Cardiac fibroblast (primary cell): ENCODE measurements around the gene NCKIPSD.
A peak's percentile ranks its signal among the peaks of the same experiment; 100 is the strongest.

Experiments used
- DNase-seq, 2 donors: peaks; one replicate each; pipeline versions ENCODE4 v3.0.0 to v3.0.0-alpha.2; 2010; ENCODE audit warnings: low read depth in 2 of 2
- H3K4me3 ChIP-seq, 2 donors: replicated peaks in 1 of 2; 1 replicate in 1 of 2; 2 replicates in 1 of 2; pipeline ENCODE4 v1.5.1; 2011; ENCODE audit warnings: low read depth in 2 of 2, low read length in 2 of 2, mild to moderate bottlenecking in 2 of 2, moderate library complexity in 1 of 2
- TF ChIP-seq, protein P1 (sequence below): IDR thresholded peaks from one replicate; pipeline ENCODE4 v1.5.1; 2011; ENCODE audit warnings: low read depth, mild to moderate bottlenecking, low read length, inconsistent platforms

The NCKIPSD gene

DNA sequence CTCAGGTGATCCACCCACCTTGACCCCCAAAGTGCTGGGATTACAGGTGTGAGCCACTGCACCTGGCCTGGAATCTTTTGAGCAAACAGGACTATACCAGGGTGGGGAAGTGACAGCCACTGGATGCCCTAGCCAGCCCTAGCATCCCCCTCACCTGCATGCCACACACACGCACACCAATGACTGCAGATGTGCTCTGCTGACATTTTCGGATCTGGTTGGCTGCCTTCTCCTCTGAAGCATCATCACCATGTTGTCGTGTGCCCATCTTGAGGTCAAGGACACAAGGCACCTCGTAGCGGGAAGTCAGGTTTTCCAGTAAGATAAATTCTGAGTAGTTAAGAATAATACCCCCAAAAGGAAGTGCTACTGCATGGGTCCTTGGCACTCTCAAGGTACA lies 3.7 kb upstream of the NCKIPSD start:
- H3K4me3 ChIP-seq: no peak overlapping the region
- TF ChIP-seq, protein P1, sequence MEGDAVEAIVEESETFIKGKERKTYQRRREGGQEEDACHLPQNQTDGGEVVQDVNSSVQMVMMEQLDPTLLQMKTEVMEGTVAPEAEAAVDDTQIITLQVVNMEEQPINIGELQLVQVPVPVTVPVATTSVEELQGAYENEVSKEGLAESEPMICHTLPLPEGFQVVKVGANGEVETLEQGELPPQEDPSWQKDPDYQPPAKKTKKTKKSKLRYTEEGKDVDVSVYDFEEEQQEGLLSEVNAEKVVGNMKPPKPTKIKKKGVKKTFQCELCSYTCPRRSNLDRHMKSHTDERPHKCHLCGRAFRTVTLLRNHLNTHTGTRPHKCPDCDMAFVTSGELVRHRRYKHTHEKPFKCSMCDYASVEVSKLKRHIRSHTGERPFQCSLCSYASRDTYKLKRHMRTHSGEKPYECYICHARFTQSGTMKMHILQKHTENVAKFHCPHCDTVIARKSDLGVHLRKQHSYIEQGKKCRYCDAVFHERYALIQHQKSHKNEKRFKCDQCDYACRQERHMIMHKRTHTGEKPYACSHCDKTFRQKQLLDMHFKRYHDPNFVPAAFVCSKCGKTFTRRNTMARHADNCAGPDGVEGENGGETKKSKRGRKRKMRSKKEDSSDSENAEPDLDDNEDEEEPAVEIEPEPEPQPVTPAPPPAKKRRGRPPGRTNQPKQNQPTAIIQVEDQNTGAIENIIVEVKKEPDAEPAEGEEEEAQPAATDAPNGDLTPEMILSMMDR: no peak
- no peak for DNase-seq

DNA sequence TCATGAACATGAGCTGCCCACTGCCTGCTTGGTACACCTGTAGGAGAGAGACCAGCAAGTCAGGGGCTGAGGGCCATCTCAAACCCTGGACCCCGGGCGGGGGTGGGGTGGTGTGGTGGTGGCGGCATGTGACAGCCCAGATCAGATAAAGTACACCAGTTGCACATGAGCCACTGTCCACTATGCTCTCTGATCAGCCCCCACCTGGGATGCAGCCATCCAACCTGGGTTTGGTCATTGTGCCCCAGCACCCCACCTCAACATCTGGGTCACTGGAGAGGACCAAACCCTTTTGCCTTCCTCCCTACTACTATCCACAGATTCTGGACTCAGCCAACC lies 3.0 kb upstream of the NCKIPSD start:
- H3K4me3 ChIP-seq: no peak overlapping the region
- DNase-seq: no peak
- TF ChIP-seq, protein P1: no peak

DNA sequence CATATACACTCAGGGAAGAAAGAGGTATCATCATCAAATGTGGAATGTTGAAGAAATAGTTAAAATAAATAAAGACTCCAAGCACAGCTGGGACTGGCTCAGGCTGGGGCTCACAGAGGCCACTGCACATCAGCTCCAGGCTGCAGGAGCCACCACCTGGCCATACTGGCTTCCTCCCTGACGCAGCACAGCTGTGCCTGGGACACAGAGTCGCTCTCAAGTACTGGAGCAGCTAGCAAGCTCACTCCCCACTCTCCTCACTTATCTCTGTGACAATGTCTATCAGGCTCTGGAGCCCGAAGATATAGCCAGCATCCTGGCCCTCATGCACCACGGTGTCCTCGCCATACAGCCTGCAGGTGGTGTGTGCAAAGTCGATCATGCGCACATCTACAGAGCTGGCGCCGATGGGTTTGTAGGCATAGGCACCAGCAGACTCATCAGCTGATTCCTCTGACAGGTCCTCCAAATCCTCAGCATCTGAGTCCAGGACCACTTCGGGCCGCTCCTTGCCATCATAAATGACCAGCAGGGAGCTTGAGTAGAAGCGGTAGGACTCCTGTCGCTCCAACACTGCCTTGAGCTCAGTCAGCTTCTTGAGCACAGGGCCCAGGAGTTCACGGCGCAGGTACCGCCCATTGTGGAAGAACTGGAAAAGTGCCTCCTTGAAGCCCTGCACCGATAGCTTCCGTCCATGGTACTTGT lies 2.5 kb upstream of the NCKIPSD start:
- no peak for DNase-seq
- H3K4me3 ChIP-seq: no peak overlapping the region
- TF ChIP-seq, protein P1: no peak

DNA sequence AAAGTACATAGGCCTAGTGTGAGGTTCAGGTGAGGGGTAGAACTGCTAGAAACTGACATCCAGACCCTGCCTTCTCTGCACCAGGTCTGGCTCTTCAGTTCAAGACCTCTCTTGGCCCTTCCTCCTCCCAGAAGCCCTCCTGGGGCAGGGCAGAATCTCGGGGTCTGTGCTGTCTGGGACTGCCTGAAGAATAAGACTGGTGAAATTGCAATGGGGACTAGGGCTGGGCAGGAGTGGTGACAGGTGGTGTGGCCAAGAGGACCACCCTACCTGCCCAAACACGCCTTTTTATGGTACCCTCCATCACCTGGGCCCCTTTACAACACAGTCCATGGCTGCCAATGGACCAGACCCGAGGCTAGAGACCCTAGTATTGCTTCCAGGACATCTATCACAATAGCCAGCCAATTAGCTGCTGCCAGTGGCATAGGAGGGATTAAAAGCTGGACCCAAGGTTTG lies 1.5 kb upstream of the NCKIPSD start:
- TF ChIP-seq, protein P1: no peak

DNA sequence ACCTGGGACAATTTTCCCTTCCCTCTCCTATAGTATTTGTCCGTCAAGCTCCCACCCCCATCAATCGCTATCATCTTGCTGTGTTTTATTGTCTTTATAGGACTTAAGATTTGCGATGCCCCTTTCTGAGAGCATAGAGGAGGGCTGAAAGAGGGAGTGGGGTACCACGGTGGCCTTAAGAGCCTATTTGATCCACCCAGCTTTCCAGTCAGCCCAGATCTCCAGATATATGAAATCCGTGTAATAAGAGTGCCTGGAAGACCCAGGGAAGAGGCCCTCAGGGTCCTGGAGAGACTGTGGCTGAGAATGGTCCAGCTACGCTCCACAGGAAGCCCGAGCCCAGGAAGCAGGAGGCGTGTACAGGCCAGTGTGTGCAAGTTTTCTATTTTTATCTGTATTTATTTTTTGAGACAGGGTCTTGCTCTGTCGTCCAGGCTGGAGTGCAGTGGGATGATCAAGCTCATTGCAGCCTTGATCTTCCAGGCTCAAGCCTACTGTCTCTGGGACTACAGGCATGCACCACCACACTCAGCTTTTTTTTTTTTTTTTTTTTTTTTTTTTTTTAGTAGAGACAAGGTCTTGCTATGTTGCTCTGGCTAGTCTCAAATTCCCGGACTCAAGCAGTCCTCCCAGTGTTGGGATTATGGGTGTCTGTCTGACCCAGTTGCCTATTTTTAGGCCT lies 964 bp upstream of the NCKIPSD start:
- TF ChIP-seq, protein P1: no peak
- DNase-seq: peak in 1 of 2 donors; percentile 11
- no peak overlapping the region for H3K4me3 ChIP-seq

More for the DNA sequence above, 1.5 kb upstream of the NCKIPSD start:
- no peak for DNase-seq
- H3K4me3 ChIP-seq: no peak overlapping the region

DNA sequence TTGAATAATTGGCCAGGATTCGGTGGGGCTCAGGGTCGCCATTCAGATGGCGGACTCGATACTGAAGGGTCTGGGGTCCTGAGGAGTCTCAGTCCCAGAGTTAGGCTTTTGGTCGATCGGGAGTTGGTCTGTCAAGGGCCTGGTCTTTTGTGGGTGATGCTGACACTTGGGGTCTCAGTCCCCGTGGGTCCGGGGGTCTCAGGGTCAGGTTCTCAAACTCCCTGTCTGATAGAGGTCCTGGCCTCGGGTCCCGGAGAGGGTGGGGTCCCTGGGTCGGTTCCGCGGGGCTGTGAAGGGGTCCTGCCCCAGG lies 467 bp downstream of the NCKIPSD start:
- TF ChIP-seq, protein P1: peak; percentile 27
- H3K4me3 ChIP-seq: peak overlapping the region; percentile 67 to 95
- DNase-seq: no peak
